GM18867 (cell line): ENCODE measurements around the gene NF1.

Source experiments
- ATAC-seq: cut with Tn5 transposase; IDR thresholded peaks from one replicate; pipeline ENCODE4 v1.9.1; 2021; ENCODE audit warnings: mild to moderate bottlenecking, moderate library complexity; ENCODE audit not compliant: unreplicated experiment

The NF1 gene

DNA sequence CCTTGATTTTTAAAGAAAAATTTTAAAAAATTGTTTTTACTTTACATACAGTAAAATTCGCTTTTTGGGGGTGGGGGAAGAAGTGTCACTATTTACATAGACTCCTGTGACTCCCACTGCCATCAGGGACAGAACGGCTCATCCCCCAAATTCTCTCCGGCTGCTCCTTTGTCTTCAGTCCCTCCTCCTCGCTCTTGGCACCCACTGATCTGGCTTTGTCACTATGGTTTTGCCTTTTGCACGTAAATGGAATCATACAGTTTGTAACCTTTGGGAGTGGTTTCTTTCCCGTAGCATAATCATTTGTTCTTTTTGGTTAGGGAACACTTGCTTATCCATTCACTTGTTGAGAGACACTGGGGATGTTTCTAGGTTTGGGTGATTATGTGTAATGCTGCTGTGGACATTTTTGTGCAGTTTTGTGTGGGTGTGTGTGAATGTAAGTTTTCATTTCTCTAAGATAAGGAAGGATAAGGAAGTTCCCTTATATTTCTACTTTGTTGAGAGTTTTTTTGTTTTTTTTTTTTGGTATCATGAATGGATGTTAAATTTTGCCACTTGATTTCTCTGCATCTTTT, 324.1 kb downstream of the NF1 start:
- ATAC-seq = no peak

DNA sequence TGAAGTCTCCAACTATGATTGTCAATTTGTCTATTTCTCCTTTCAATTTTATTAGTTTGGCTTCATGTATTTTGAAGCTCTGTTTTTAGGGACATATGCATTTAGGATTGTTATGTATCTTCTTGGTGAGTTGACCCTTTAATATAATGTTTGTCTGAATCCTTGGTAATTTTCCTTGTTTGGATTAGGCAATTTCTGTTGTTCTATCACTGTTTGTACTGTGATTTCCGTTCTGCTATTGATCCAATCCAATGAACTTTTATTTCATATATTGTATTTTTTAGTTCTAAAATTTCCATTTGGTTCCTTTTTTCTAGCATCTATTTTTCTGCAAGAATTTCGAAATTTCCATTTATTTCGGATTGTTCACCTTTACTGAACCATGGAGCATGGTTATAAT, 327.7 kb downstream of the NF1 start:
- ATAC-seq = no peak

GRCh38 chr17:31424944-31425281, 330.1 kb downstream of the NF1 start:
- ATAC-seq = no peak

DNA sequence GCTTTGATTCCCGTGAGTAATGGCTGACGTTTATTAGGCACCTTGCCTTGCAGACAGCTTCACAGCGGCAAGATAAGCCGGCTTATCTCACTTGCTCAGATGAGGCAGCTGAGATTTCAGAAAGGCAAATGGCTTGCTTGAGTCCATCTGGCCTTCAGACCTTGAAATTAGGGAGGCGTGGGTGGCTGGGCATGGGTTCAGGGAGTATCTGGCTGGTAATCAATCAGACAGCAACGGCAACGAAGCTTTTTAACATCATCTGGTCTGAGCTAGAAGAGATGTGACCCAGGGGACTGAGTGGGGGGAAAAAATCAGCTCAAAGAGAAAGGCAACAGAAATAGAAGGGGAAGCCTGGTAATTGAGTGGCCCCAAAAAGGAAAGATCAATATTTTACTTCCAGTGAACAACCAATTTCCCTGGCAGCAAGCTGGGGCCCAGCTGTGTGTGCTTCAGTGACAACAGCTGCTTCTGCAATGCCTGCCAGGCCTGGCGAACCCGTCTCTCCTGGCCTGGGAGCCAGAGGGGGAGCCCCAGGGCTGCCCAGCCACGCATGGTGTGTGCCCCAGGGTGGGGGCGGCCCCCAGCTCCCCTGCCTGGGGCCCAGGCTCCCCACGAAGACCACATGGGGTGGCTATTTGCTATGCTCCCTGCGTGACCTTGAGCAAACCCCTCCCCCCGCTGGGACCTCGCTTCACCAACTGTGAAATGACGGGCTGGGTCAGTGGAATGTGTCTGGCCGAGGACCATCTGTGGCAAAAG, 330.7 kb downstream of the NF1 start:
- ATAC-seq = no peak
